ENCODE measurements around the gene KLHL15.
"Not testable (repeated sequence)": the region's sequence is repeated elsewhere in the genome, so short reads cannot be mapped to it uniquely, and the experiment has no call there.

Gene KLHL15

GRCh38 chrX:24017674-24018073, 9.3 kb downstream of the KLHL15 start:
- DNase-seq, result no peak

DNA sequence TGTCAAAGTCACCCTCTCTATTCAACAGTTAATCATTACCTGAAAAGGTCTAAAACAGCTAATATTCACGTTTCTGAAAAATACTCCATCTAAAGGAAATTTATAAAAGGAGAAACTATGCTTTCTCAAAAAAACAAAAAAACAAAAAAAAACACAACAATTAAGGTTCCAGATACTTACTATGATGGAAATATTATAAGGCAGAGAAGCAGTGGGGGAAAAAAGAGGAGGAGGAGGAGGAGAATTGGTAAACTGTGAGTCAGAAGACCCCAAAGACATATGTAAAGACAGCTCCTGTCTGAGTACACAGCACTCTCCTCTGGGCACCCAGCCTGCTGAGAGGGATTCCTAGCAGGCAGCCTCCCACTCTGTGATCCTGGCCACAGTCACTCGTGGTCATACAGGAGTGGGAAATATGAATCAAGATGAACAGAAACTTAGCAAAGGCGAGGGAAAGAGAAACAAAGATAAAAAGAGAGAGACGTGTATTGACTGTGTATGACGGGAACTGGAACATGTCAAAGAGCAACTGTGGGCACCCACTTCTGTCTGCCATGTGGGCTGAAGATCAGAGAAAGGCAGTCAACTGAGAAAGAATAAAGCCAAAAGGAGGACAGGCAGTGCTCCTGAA, 12.5 kb downstream of the KLHL15 start:
- no peak for DNase-seq

- no peak for DNase-seq
These were observed 14.7 kb downstream of the KLHL15 start for GRCh38 chrX:24012266-24012665.

DNA sequence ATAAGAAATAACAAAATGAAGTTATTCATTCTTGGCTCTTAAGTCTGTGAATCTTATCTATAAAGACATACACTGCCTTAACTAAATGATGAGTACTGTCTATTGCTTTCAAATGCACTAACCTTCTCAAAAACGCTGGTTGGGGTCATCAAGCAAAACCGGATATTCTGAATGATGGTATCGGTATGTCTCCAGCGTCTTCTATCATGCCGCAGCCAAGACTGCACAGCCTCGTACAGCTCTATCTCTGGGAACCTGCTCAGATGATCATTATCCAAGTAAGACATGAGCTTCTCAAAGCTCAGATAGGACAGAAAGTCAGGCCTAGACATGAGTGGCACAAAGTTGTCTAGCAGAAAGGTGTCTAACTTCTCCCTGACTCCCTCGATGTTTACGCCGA, 21.1 kb downstream of the KLHL15 start:
- DNase-seq, result no peak

GRCh38 chrX:24005028-24005427, 22.0 kb downstream of the KLHL15 start:
- no peak for DNase-seq

DNA sequence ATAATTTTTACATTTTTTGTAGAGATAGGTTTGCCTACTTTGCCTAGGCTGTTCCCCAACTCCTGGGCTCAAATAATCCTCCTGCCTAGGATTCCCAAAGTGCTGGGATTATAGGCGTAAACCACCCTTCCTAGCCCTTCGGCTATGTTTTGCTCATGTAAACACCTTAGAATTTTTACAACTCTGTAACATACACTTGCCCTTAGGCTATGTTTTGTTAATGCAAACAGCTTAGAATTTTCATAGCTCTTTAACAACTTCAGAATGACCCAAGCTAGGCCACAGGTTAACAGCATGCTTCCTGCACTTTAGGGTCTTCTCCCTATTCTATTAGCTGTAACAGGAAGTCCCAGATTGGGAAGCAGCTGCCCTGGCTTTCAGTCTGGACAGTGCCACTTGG, 24.2 kb downstream of the KLHL15 start:
- no peak for DNase-seq

DNA sequence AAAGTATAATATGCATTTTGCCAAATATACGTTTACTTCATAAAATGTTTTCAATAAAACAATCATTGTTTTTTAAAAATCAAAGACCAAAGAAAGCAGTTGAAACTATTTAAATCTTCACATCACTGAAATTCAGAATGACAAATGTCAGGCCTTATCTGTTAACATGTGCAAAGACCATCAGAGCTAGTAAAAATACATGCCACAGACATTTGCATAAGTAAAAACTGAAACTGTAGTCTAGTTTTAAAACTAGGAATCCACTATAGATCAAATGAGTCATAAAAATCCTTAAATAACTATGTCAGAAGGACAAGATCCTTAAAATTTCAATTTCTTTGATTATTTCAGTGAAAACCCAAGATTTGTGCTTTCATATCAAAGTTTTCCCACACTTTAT, 24.8 kb downstream of the KLHL15 start:
- DNase-seq, result no peak

DNA sequence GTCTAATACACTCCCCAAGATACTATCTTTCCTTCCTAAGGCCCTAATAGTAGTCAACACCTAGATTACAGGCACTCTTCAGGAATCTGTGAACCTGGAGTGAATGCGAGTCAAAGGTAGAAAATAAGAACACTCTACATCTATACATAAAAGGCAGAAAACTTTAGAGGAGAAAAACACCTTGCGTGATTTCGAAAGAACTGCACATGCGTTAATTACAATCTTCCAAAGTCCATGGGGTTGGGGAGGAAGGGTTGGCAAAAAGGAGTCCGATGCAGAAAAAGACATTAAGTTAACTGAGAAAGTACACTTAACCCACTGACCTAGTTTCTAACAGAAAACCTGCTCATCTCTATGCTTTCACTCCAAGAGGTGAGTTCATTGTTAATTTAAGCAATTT, 27.3 kb downstream of the KLHL15 start:
- DNase-seq, result no peak

DNA sequence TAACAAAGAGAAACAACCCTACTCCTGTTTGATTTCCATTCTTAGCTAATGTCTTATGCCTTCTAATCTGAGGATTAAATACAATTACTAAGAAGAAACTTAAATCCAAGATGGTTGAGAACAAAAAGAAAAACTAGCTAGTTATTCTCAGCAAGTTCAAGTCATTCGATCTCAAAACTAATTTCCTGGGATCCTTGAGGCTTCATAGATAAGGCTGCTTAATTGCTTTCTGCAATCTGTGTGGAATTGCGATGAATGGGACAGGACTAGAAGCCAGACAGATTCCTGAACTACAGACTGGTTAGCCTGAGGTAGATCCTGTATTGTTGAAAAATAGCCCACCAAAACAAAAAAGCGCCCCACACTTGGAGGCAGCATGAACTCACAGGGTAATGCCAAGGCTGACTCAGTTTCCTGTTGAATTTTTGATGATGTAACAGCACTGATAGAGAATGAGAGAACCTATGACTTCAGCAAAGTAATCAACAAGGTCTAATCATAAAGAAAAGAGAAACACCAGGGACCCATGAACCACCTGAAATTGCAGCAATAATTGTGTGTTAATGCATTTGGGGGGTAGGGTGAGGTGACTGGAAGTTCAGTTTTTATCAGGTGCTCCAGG, 33.9 kb downstream of the KLHL15 start:
- no peak for DNase-seq

DNA sequence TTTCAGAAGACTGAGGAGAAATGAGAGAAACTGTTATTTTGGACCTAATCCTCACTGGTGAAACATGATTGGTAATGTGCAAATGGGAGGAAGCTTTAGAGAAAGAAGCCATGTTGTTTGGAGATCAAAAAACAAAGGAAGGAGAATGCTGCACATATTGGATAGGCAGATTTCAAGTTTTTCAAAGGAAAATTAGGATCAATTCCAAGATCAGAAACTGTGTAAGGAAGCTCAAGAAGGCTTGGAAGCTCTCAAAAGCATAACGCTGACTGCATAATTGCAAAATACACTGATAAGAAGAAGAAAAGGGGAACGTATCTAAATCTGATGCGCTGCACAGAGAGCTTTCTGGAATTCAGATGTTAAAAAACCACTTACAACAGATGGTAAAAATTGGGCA, 34.6 kb downstream of the KLHL15 start:
- no peak for DNase-seq

DNA sequence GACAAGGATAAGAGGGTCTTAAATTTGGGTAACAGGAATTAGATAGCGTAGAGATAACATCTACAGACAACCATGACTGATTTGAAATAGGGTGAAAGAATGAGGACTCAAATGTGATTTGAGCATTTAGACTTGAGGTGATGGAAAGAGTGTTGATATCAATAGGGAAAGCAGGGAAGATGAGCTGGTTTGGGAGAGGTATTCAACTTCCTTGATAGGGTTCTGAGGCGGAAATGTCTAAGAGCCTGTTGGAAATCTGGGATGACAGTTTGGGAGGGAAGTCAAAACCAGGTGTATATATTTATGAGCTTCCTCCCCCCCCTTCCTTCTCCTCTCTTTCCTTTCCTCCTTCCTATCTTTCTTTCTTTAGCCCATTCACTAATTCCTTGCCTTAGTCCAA, 36.5 kb downstream of the KLHL15 start:
- no peak for DNase-seq

GRCh38 chrX:23989689-23990088, 37.3 kb downstream of the KLHL15 start:
- no peak for DNase-seq

DNA sequence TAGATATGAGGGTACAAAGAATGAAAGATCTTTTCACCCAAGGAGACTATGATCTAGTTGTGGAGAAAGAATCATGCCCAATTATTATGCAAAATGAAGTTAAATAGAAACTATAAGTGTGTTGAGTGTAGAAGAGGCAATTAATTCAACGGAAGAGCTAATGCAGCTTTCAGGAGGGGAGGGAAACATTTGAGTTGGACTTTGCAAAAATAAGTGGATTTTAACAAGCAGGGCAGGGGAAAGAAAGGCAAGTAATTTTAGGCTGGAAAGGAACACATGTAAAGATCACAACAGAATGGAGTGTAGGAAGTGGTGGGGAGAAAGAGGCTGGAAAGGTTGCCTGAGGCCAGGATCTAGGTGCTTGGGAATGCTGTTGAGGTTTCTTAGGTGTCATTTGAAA, 44.1 kb downstream of the KLHL15 start:
- DNase-seq, result no peak

DNA sequence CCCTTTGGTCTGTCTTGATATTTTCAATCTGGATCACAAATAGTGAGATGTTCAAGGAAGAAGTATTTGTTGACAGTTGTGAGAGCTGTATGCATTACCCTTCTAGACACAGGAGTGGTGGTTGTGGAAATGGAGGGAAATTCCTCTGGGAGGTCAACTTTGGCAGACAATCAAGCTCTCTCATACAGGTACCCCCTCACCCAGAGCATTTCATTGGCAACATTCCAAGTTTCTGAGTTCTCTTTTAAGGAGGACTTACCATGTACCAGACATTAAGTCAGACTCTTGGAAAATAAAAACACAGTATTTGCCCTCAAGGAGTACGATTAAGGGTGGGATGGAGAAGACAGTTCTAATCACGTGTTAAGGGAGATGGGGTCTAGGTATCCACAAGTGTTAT, 45.3 kb downstream of the KLHL15 start:
- peak; percentile 2 for DNase-seq

- DNase-seq, result no peak
These were observed 45.8 kb downstream of the KLHL15 start for GRCh38 chrX:23981222-23981621.

- DNase-seq, result no peak
These were observed 47.0 kb downstream of the KLHL15 start for GRCh38 chrX:23980011-23980441.

DNA sequence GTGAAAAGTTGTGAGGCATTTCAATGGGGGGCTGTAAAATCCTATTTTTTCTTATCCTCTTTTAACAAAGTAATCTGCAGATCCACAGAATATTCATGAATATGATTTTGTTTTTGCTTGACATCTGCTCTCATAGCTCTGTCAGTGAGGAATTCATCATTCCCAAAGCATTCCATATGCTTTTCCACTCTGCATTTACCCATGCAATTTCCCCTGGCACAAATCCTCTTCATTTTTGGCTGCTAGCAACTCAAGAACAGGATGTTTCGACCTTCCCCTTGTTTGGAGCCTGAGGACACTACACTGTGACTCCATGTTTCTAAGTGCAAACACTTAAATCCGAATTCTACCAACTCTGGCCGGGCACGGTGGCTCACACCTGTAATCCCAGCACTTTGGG, 48.5 kb downstream of the KLHL15 start:
- DNase-seq, result no peak

DNA sequence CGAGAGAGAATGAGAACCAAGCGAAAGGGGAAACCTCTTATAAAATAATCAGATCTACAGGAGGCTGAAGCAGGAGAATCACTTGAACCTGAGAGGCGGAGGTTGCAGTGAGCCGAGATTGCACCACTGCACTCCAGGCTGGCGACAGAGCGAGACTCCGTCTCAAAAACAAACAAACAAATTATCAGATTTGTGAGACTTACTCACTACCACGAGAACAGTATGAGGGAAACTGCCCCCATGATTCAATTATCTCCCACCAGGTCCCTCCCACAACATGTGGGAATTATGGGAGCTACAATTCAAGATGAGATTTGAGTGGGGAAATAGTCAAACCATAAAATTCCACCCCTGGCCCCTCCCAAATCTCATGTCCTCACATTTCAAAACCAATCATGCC, 61.4 kb downstream of the KLHL15 start:
- DNase-seq, result not testable (repeated sequence)

GRCh38 chrX:23964191-23964590, 62.8 kb downstream of the KLHL15 start:
- no peak for DNase-seq

DNA sequence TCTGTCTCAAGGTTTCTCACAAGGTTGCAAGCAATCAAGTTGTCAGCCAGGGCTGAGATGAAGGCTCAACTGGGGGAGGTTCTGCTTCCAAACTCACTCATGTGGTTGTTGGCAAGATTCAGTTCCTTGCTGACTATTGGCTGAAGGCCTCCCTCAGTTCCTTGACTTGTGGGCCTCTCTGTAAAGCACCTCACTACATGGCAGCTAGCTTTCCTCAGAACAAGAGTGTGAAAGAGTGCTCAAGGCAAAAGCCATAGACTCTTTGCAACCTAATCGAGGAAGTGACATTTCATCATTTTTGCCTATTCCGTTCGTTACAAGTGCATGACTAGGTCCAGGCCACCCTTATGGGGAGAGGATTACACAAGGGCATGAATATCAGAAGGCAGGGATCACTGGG, 67.2 kb downstream of the KLHL15 start:
- no peak for DNase-seq

DNA sequence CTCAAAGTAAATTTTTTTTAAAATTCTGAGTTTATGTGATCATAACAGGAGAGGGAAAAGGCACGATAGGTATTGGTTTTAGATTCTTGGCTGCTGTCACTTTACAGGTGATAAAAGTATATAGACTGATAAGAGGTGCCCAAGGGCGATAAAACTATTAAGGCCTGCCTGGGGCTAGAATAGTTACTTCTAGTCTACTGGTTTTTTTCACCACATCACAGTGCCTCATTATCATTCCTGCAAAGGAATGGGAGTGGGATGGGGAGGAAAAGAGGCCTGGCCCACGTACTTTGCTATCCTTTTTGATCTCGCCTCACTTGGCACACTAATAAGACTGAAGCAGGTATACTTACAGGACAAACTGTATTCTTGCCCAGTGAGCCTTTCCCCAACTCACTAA, 72.6 kb downstream of the KLHL15 start:
- DNase-seq, result no peak

GRCh38 chrX:23953908-23954269, 73.1 kb downstream of the KLHL15 start:
- no peak for DNase-seq

- DNase-seq, result no peak
These were observed 73.7 kb downstream of the KLHL15 start for GRCh38 chrX:23952984-23953907.

DNA sequence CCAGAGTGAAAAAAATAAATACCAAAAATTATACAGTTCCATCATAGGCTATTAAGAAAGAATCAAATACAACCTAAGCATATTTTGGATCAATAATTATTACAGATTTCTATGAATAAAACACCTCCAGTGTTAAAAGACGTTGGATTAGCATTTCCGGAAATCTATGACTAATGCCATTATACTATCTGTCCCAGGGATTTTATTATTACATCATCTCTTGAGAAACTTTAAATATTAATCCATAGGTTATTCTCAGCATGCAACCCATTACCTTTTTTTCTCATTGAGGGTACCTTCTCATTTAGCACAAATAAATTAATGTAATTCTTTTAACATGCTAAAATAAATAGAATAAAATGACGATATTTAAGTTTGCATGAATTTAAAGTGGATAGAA, 74.6 kb downstream of the KLHL15 start:
- DNase-seq, result no peak
